IPS-18c (cell line): ENCODE measurements around the gene ORAI3.

Experiments used
- H3K4me3 ChIP-seq: 2 replicates; pipeline ENCODE4 v1.7.0; 2013; ENCODE audit warnings: low read depth, mild to moderate bottlenecking, low read length, moderate library complexity; ENCODE audit not compliant: insufficient read depth
- H3K9me3 ChIP-seq: one replicate; pipeline ENCODE4 v1.6.1; 2013; ENCODE audit warnings: mild to moderate bottlenecking, low read length, moderate library complexity; ENCODE audit not compliant: control insufficient read depth, insufficient read depth

ORAI3 gene

GRCh38 chr16:30992276-30992780, 43.5 kb downstream of the ORAI3 start:
- no peaks in the 10 kb centered on the region for H3K9me3 ChIP-seq
- no peak overlapping the region; the same call in 1 of the 2 replicates for H3K4me3 ChIP-seq

GRCh38 chr16:30992931-30993816, 44.3 kb downstream of the ORAI3 start:
- Histone ChIP-seq H3K4me3 (no peak overlapping the region), H3K9me3 (no peaks in the 10 kb centered on the region)

GRCh38 chr16:30995927-30996323, 47.1 kb downstream of the ORAI3 start:
- H3K9me3 ChIP-seq: no peaks in the 10 kb centered on the region
- no peak overlapping the region for H3K4me3 ChIP-seq

GRCh38 chr16:30996324-30996984, 47.6 kb downstream of the ORAI3 start:
- H3K9me3 ChIP-seq: no peaks in the 10 kb centered on the region
- peak overlapping the region; percentile 49 for H3K4me3 ChIP-seq

GRCh38 chr16:30996985-30997724, 48.3 kb downstream of the ORAI3 start:
- H3K4me3 ChIP-seq: peak overlapping the region; percentile 49
- H3K9me3 ChIP-seq: no peaks in the 10 kb centered on the region

- H3K4me3 ChIP-seq: peak overlapping the region; percentile 49
Observed at GRCh38 chr16:30997725-30998711, 49.1 kb downstream of the ORAI3 start.

GRCh38 chr16:30998852-30999761, 50.2 kb downstream of the ORAI3 start:
- no peaks in the 10 kb centered on the region for H3K9me3 ChIP-seq
- H3K4me3 ChIP-seq: no peak overlapping the region

More at GRCh38 chr16:30997725-30998711, 49.1 kb downstream of the ORAI3 start:
- H3K9me3 ChIP-seq: no peaks in the 10 kb centered on the region

- Histone ChIP-seq H3K4me3 (no peak overlapping the region), H3K9me3 (no peaks in the 10 kb centered on the region)
Observed at GRCh38 chr16:31000671-31001382, 52.0 kb downstream of the ORAI3 start.

GRCh38 chr16:31001507-31002249, 52.8 kb downstream of the ORAI3 start:
- H3K4me3 ChIP-seq: no peak overlapping the region

GRCh38 chr16:31002250-31002700, 53.4 kb downstream of the ORAI3 start:
- Histone ChIP-seq H3K4me3 (no peak overlapping the region), H3K9me3 (no peaks in the 10 kb centered on the region)

More at GRCh38 chr16:31001507-31002249, 52.8 kb downstream of the ORAI3 start:
- no peaks in the 10 kb centered on the region for H3K9me3 ChIP-seq

GRCh38 chr16:31002862-31003341, 54.0 kb downstream of the ORAI3 start:
- Histone ChIP-seq H3K9me3 (no peaks in the 10 kb centered on the region), H3K4me3 (no peak overlapping the region)

GRCh38 chr16:31003744-31004143, 54.9 kb downstream of the ORAI3 start:
- no peaks in the 10 kb centered on the region for H3K9me3 ChIP-seq
- no peak overlapping the region for H3K4me3 ChIP-seq
